Posterior cingulate gyrus (tissue), 11 donors: ENCODE measurements around the gene CBX1.
A peak's percentile ranks its signal among the peaks of the same experiment; 100 is the strongest.

Experiments used
- DNase-seq, 10 donors: peaks; one replicate each; pipeline versions ENCODE4 v3.0.0 to v3.0.0-alpha.2; 2020 to 2021; ENCODE audit warnings: mixed read lengths in 3 of 10
- intact Hi-C: fragments of 100-400 bp; cut with DNase I; formaldehyde crosslinking; loops from one replicate; pipeline ENCODE4 v1.15.1; 2023

The CBX1 gene

GRCh38 chr17:48101012-48101720 lies at the start of gene CBX1:
CBX1 (minus strand) TSS chr17:48101478; CDS start chr17:48077004, 24,474 bp downstream.
- DNase-seq, result peak; percentile 92 to 99 (median 94)
- intact Hi-C loops, result loop anchor here (5.0 kb wide), 1 partner anchor 731 kb away; the partner anchor contains the start of gene CALCOCO2

GRCh38 chr17:48150597-48151001 lies 49.3 kb upstream of the CBX1 start:
- DNase-seq, result no peak
- intact Hi-C loops, result no loop called here

- intact Hi-C loops, result no loop called here
- no peak for DNase-seq
Observed at GRCh38 chr17:48149787-48150463, 48.6 kb upstream of the CBX1 start.

GRCh38 chr17:48148854-48149786 lies 47.8 kb upstream of the CBX1 start:
- no peak for DNase-seq
- intact Hi-C loops, result no loop called here

GRCh38 chr17:48148029-48148770 lies 46.9 kb upstream of the CBX1 start:
- DNase-seq, result no peak
- intact Hi-C loops, result no loop called here

GRCh38 chr17:48144976-48145798 lies 43.9 kb upstream of the CBX1 start:
- intact Hi-C loops, result no loop called here
- no peak for DNase-seq

- no peak for DNase-seq
- intact Hi-C loops, result no loop called here
Observed at GRCh38 chr17:48144231-48144630, 43.0 kb upstream of the CBX1 start.

GRCh38 chr17:48143629-48144028 lies 42.4 kb upstream of the CBX1 start:
- DNase-seq, result no peak
- intact Hi-C loops, result no loop called here

GRCh38 chr17:48139944-48140343 lies 38.7 kb upstream of the CBX1 start:
- intact Hi-C loops, result no loop called here
- no peak for DNase-seq

GRCh38 chr17:48137656-48138055 lies 36.4 kb upstream of the CBX1 start:
- DNase-seq, result no peak
- intact Hi-C loops, result no loop called here

- intact Hi-C loops, result loop anchor here (5.0 kb wide), 1 partner anchor 53 kb away; no protein-coding TSS in a partner anchor
- DNase-seq, result no peak
Observed at GRCh38 chr17:48134912-48135480, 33.7 kb upstream of the CBX1 start.

- intact Hi-C loops, result loop anchor here (5.0 kb wide), 1 partner anchor 50 kb away; no protein-coding TSS in a partner anchor
Observed at GRCh38 chr17:48132385-48132784, 31.1 kb upstream of the CBX1 start.

GRCh38 chr17:48131216-48131824 lies 30.0 kb upstream of the CBX1 start:
- intact Hi-C loops, result loop anchor here (1.0 to 5.0 kb wide), 2 partner anchors 49 to 106 kb away; no protein-coding TSS in a partner anchor
- peak in 4 of 10 donors; percentile 48 to 69 (median 50) for DNase-seq

More at GRCh38 chr17:48132385-48132784, 31.1 kb upstream of the CBX1 start:
- no peak for DNase-seq

GRCh38 chr17:48129981-48130380 lies 28.7 kb upstream of the CBX1 start:
- intact Hi-C loops, result loop anchor here (5.0 kb wide), 2 partner anchors 48 to 158 kb away; partner anchors contain the start of gene CDK5RAP3
- no peak for DNase-seq

- intact Hi-C loops, result loop anchor here (5.0 kb wide), 1 partner anchor 156 kb away; the partner anchor contains the start of gene CDK5RAP3
- no peak for DNase-seq
Observed at GRCh38 chr17:48128400-48128799, 27.1 kb upstream of the CBX1 start.

- DNase-seq, result peak in 3 of 10 donors; percentile 13 to 31 (median 23)
- intact Hi-C loops, result loop anchor here (5.0 kb wide), 1 partner anchor 155 kb away; the partner anchor contains the start of gene CDK5RAP3
Observed at GRCh38 chr17:48127371-48128051, 26.2 kb upstream of the CBX1 start.

- intact Hi-C loops, result loop anchor here (5.0 kb wide), 1 partner anchor 154 kb away; the partner anchor contains the start of gene CDK5RAP3
- DNase-seq, result no peak
Observed at GRCh38 chr17:48126532-48126850, 25.2 kb upstream of the CBX1 start.
